GM23248 (cell line): ENCODE data around the gene SUSD6.

ENCODE experiments used
- EZH2 ChIP-seq: fragments of 200-600 bp; sonication (generic); IDR thresholded peaks from 2 replicates; pipeline ENCODE4 v1.6.1; 2018; ENCODE audit warnings: antibody characterized with exemption, mild to moderate bottlenecking; ENCODE audit not compliant: insufficient read depth, poor library complexity, severe bottlenecking
- EZH2phosphoT487 ChIP-seq: fragments of 200-600 bp; sonication (generic); IDR thresholded peaks from 2 replicates; pipeline ENCODE4 v1.6.1; 2018; ENCODE audit warnings: antibody characterized with exemption, moderate library complexity, mild to moderate bottlenecking, low read depth; ENCODE audit not compliant: insufficient read depth

GRCh38 chr14:69741055-69741454 is 129.7 kb downstream of the SUSD6 start:
- no peak for TF ChIP-seq EZH2
- TF ChIP-seq EZH2phosphoT487: no peak
